GM12864 (cell line): ENCODE measurements around the gene JUP.

Experiments
- DNase-seq: peaks from one replicate; pipeline ENCODE4 v3.0.0-alpha.2; 2011; ENCODE audit warnings: low read depth
- H3K4me3 ChIP-seq: 2 replicates; pipeline ENCODE4 v1.5.1; 2011; ENCODE audit warnings: mild to moderate bottlenecking, low read depth, low read length, control low read depth
- TF ChIP-seq, protein P1 (sequence below): IDR thresholded peaks from 2 replicates; pipeline ENCODE4 v1.5.1; 2011; ENCODE audit warnings: low read depth, mild to moderate bottlenecking, moderate library complexity, low read length, control low read depth, inconsistent platforms; ENCODE audit errors: missing control alignments

JUP gene

DNA sequence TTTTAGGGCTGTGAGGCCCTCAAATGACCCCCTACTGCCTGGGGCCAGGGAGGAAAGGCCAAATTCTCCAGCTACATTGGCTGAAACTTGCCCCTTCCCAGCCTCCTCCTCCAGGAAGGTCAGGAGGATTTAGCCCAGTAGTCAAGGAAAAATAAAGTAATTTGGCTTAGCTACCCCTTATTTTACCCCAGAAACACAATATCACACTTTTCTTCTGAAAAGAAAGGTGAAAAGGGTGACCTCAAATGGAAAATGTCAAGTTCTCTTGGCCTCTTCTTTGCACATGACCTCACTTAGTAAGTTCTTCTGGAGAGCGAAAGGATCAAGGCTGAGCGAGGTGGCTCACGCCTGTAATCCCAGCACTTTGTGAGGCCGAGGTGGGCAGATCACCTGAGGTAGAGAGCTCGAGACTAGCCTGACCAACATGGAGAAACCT lies 8.0 kb upstream of the JUP start:
- no peak overlapping the region for H3K4me3 ChIP-seq

DNA sequence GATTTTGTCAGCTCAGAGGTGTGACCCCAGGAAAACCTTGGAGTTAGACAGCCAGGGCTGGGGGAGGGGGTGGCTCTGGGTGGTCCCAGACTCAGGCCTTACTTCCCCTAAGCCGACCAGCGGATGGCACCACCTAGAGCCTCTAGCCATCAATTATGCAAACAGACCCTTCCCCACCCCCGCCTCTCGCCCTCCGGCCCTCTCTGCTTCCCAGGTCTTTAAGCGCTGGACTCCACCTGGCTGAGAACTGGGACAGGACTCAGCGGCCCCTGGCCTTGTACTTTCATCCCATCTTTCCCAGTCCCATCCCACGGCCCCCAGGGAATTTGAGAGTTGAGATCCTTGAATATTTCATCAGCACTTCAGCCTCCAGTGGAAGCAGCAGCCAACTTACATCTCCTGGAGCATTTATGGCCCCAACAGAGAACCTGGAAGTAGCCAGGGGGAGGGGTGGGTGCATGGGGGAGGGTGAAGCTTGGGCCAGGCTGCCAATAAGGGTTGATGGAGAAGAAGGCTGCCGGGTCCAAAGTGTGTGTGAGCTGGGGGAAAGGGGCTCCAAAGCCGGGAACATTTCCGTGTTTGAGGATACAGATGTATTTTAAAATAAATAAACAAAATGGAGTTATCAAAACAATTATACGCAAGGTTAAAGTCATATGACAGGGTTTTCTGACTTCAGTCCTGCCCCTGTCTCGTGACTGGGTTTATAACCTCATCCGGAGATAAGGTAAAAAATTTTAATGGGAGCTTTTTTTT lies 7.5 kb upstream of the JUP start:
- H3K4me3 ChIP-seq, result no peak overlapping the region
- TF ChIP-seq, protein P1, sequence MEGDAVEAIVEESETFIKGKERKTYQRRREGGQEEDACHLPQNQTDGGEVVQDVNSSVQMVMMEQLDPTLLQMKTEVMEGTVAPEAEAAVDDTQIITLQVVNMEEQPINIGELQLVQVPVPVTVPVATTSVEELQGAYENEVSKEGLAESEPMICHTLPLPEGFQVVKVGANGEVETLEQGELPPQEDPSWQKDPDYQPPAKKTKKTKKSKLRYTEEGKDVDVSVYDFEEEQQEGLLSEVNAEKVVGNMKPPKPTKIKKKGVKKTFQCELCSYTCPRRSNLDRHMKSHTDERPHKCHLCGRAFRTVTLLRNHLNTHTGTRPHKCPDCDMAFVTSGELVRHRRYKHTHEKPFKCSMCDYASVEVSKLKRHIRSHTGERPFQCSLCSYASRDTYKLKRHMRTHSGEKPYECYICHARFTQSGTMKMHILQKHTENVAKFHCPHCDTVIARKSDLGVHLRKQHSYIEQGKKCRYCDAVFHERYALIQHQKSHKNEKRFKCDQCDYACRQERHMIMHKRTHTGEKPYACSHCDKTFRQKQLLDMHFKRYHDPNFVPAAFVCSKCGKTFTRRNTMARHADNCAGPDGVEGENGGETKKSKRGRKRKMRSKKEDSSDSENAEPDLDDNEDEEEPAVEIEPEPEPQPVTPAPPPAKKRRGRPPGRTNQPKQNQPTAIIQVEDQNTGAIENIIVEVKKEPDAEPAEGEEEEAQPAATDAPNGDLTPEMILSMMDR, result no peak
- no peak for DNase-seq

More for the DNA sequence above, 8.0 kb upstream of the JUP start:
- TF ChIP-seq, protein P1, result no peak
- no peak for DNase-seq

DNA sequence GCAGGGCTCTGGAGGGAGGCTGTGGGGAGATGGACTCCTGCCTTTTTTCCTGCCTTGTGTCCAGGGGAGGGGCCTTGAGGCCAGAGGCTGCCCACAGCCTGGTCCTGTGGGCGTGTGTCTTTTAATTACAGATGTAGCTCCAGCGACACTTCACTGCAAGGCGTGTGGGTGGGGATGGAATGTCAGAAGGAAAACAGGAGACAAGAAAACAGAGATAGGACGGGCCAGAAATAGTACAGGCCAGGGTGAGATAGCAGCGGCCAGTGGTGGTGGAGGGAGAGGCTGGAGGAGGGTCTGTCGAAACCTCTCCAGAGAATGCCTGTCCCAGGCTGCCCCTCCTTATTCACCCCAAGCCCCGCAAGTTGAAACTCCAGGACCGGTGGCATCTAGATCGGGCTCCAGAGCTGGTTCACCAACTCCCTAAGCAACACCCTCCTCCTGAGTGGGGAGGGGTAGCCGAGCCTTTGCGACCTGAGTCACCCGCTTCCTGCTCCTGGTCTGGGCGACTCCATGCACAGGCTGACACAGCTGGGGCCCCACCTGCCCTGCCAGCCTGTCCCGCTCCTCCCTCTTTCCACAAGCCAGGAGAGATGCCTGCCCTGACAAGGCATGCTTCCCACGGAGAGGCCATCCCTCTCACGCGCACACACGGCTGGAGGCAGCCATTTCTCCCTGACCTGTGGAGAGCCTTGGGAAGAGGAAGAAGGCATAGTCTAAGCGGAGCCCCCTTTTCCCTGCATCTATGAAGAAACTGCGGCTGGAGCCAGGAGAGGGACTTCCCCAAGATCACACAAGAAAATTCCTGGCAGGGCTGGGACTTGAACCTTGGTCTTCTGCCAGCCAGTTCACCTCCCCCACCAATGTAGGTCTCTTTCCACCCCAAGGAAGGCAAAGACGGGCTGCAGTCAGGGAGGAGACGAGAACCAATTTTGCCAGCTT lies 6.6 kb upstream of the JUP start:
- H3K4me3 ChIP-seq, result no peak overlapping the region
- TF ChIP-seq, protein P1, result no peak
- DNase-seq, result no peak

DNA sequence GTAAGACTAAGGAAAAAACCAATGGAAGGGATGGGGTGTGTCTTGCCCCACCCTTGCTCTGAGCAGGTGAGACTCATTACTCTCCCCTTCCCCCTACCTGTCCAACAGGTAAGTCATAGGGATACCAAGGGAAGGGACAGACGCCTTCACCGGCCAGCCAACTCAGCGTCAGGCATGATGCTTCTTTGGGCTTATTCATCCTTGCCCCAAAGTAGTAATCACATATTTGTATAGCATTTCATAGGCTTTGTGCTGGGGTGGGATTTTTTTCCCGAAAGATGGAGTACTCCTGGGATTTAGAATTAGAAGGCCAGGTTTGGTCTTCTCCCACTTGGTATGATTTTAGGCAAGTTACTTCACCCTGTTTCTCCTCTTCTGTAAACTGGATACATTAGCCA lies 509 bp upstream of the JUP start:
- TF ChIP-seq, protein P1, result no peak
- no peak for DNase-seq
- no peak overlapping the region for H3K4me3 ChIP-seq

DNA sequence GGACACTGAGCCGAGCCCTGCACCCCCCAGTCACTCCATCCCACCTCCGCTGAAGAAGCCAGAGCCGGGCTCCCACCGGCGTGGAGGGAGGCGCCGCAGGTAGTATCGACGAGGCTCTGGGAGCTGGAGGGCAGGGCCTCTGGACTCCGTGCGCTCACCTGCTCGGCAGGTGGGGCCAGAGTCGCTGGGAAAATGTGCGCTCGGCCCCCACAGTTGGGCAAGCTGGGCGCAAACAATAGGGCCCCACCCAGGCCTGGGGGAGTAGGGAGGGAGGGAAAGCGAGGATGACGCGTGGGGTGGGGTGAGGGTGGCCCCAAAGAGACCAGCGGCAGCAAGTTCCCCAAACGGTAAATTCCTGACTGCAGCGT lies 668 bp downstream of the JUP start:
- H3K4me3 ChIP-seq, result peak overlapping the region; percentile 50
- no peak for DNase-seq
- TF ChIP-seq, protein P1, result no peak

DNA sequence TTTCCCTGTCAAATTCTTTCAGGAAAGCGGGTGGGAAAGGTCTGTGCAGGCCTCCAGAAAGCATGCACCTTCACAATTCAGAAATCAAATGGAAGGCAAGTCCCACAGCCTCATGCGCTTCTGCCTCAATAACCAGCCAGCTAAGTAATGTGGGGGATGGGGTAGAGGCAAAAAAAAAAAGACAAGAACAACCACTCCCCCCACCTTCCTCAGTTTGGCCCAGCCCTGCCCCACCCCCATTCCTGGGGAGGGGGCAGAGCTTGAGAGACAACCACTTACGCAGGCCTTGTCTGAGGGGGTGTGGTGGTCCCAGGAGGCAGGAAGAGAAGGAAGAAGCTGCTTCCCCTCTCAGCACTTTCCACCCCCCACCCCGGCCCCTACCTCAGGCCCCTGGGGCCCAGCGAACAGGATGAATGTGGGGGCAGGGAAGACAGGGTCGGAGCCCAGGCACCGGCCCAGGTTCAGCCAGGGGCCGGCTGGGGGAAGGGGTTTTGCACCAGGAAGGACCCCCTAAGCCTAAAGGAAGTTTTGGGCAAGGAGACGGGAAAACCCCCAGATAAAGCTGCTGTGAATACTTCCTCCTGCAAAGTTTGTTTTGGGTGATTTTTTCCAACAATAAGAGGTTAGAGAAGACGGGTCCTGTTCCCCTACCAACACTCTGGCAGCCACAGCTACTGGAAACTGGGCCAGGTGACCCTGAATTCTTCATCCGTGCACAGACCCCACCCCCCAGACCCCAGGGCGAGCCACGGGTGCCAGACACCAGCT lies 1.2 kb downstream of the JUP start:
- H3K4me3 ChIP-seq, result no peak overlapping the region
- no peak for DNase-seq
- TF ChIP-seq, protein P1, result no peak
